Measurements from ENCODE around the gene NYAP2.

NYAP2 gene

GRCh38 chr2:225640550-225640949 lies 241.0 kb downstream of the NYAP2 start:
- Histone ChIP-seq H3K36me3 (ENCODE audit: insufficient read depth) (no peaks in the 10 kb centered on the region), H3K4me3 (IDR thresholded peaks at IDR 0.05; ENCODE audit: insufficient read depth, low read depth, low read length) (no peak overlapping the region), H3K4me2 (no peak overlapping the region), H4K20me1 (ENCODE audit: insufficient read depth) (no peaks in the 10 kb centered on the region), H2AFZ (ENCODE audit: low read depth) (no peak overlapping the region), H3K27ac (no peak overlapping the region), H3K4me1 (ENCODE audit: low read depth, poor library complexity, severe bottlenecking) (no peaks in the 10 kb centered on the region), H3K27me3 (ENCODE audit: insufficient read depth, low read depth) (no peaks in the 10 kb centered on the region), H3K79me2 (ENCODE audit: insufficient read depth, low read depth) (no peaks in the 10 kb centered on the region), H3K9ac (no peak overlapping the region)
- no peak for TF ChIP-seq CTCF (conservative IDR thresholded peaks at IDR 0.05; ENCODE audit: low read depth, low read length)

- Histone ChIP-seq H4K20me1 (ENCODE audit: insufficient read depth) (no peaks in the 10 kb centered on the region), H3K9ac (no peak overlapping the region), H3K27me3 (ENCODE audit: insufficient read depth, low read depth) (no peaks in the 10 kb centered on the region), H3K4me3 (IDR thresholded peaks at IDR 0.05; ENCODE audit: insufficient read depth, low read depth, low read length) (no peak overlapping the region), H3K4me1 (ENCODE audit: low read depth, poor library complexity, severe bottlenecking) (no peaks in the 10 kb centered on the region), H3K27ac (no peak overlapping the region), H3K36me3 (ENCODE audit: insufficient read depth) (no peaks in the 10 kb centered on the region), H3K79me2 (ENCODE audit: insufficient read depth, low read depth) (no peaks in the 10 kb centered on the region), H2AFZ (ENCODE audit: low read depth) (no peak overlapping the region), H3K4me2 (no peak overlapping the region)
- no peak for TF ChIP-seq CTCF (conservative IDR thresholded peaks at IDR 0.05; ENCODE audit: low read depth, low read length)
These were observed 249.8 kb downstream of the NYAP2 start for GRCh38 chr2:225649274-225649673.

- Histone ChIP-seq H3K4me1 (ENCODE audit: low read depth, poor library complexity, severe bottlenecking) (no peaks in the 10 kb centered on the region), H3K27ac (no peak overlapping the region), H3K4me3 (IDR thresholded peaks at IDR 0.05; ENCODE audit: insufficient read depth, low read depth, low read length) (no peak overlapping the region), H3K9ac (no peak overlapping the region), H3K4me2 (no peak overlapping the region), H4K20me1 (ENCODE audit: insufficient read depth) (no peaks in the 10 kb centered on the region), H3K79me2 (ENCODE audit: insufficient read depth, low read depth) (no peaks in the 10 kb centered on the region), H3K27me3 (ENCODE audit: insufficient read depth, low read depth) (no peaks in the 10 kb centered on the region), H2AFZ (ENCODE audit: low read depth) (no peak overlapping the region), H3K36me3 (ENCODE audit: insufficient read depth) (no peaks in the 10 kb centered on the region)
- TF ChIP-seq CTCF (conservative IDR thresholded peaks at IDR 0.05; ENCODE audit: low read depth, low read length) = no peak
These were observed 250.5 kb downstream of the NYAP2 start for GRCh38 chr2:225650041-225650440.

- Histone ChIP-seq H4K20me1 (ENCODE audit: insufficient read depth) (no peaks in the 10 kb centered on the region), H3K79me2 (ENCODE audit: insufficient read depth, low read depth) (no peaks in the 10 kb centered on the region), H3K27me3 (ENCODE audit: insufficient read depth, low read depth) (no peaks in the 10 kb centered on the region), H3K4me3 (IDR thresholded peaks at IDR 0.05; ENCODE audit: insufficient read depth, low read depth, low read length) (no peak overlapping the region), H2AFZ (ENCODE audit: low read depth) (no peak overlapping the region), H3K4me1 (ENCODE audit: low read depth, poor library complexity, severe bottlenecking) (no peaks in the 10 kb centered on the region), H3K36me3 (ENCODE audit: insufficient read depth) (no peaks in the 10 kb centered on the region), H3K27ac (no peak overlapping the region), H3K4me2 (no peak overlapping the region), H3K9ac (no peak overlapping the region)
- TF ChIP-seq CTCF (conservative IDR thresholded peaks at IDR 0.05; ENCODE audit: low read depth, low read length) = peak; percentile 93
These were observed 261.0 kb downstream of the NYAP2 start for GRCh38 chr2:225660262-225661131.

All from KMS-11 (cell line).